Posterior vena cava (tissue), 2 donors: ENCODE results near the gene OR8G1. TPM values are rescaled to one million over a fixed set of nuclear protein-coding genes. Genes with fewer than 3 reads are reported as not detected.
"Not testable (repeated sequence)": the region's sequence is repeated elsewhere in the genome, so short reads cannot be mapped to it uniquely, and the experiment has no call there.

ENCODE experiments used
- DNase-seq: peaks from one replicate; pipeline ENCODE4 v3.0.0-alpha.2; 2020; ENCODE audit warnings: low spot score
- intact Hi-C, 2 donors: fragments of 100-400 bp; cut with DNase I; formaldehyde crosslinking; loops; one replicate each; pipeline versions ENCODE4 v1.14.1 to v1.14.2; 2022 to 2023
- long read RNA-seq, 2 donors: library from polyadenylated mRNA; unstranded; transcript quantifications; one replicate each; pipeline ENCODE4 v2.0.0, GENCODE V29; 2020 to 2021
- total RNA-seq, 2 donors: library from RNA; stranded (reverse); fragmentation: NEBNext Ultra II Directional; extraction: Animal tissue kit (Norgen Biotek cat#: 25700); gene quantifications; one replicate each; pipeline ENCODE4 v1.2.1, GENCODE V29; 2021
- donor health status: DM: yes; HTN: yes; CAD: no.
- donor health status: DM: yes; HTN: yes; CAD: no.

Gene OR8G1
- not detected for total RNA-seq
- long read RNA-seq, donor 1, result 0 reads
- long read RNA-seq, donor 2, result 0 reads

GRCh38 chr11:124240621-124241397 lies at the start of gene OR8G1:
TSS of gene OR8G1 (plus strand) at chr11:124241095. CDS start at chr11:124249676, 8,581 bp downstream.
- intact Hi-C loops, result no loop called here
- no peak for DNase-seq

- intact Hi-C loops, result no loop called here
- DNase-seq, result no peak
These were observed 47.5 kb upstream of the OR8G1 start for GRCh38 chr11:124193221-124194010.

GRCh38 chr11:124194293-124195188 lies 46.4 kb upstream of the OR8G1 start:
- no peak for DNase-seq
- intact Hi-C loops, result no loop called here

- intact Hi-C loops, result no loop called here
- no peak for DNase-seq
These were observed 45.6 kb upstream of the OR8G1 start for GRCh38 chr11:124195189-124195734.

GRCh38 chr11:124197999-124198398 lies 42.9 kb upstream of the OR8G1 start:
- intact Hi-C loops, result no loop called here
- no peak for DNase-seq

GRCh38 chr11:124198897-124199296 lies 42.0 kb upstream of the OR8G1 start:
- intact Hi-C loops, result no loop called here
- DNase-seq, result no peak

GRCh38 chr11:124199702-124200101 lies 41.2 kb upstream of the OR8G1 start:
- intact Hi-C loops, result no loop called here
- DNase-seq, result no peak

GRCh38 chr11:124200671-124201070 lies 40.2 kb upstream of the OR8G1 start:
- intact Hi-C loops, result no loop called here
- no peak for DNase-seq

- intact Hi-C loops, result no loop called here
- no peak for DNase-seq
These were observed 37.9 kb upstream of the OR8G1 start for GRCh38 chr11:124202951-124203350.

GRCh38 chr11:124204008-124204407 lies 36.9 kb upstream of the OR8G1 start:
- intact Hi-C loops, result no loop called here

GRCh38 chr11:124207102-124207792 lies 33.6 kb upstream of the OR8G1 start:
- intact Hi-C loops, result no loop called here
- DNase-seq, result no peak

More at GRCh38 chr11:124204008-124204407, 36.9 kb upstream of the OR8G1 start:
- no peak for DNase-seq

- intact Hi-C loops, result no loop called here
- no peak for DNase-seq
These were observed 31.0 kb upstream of the OR8G1 start for GRCh38 chr11:124209824-124210357.

GRCh38 chr11:124210421-124210820 lies 30.5 kb upstream of the OR8G1 start:
- DNase-seq, result no peak
- intact Hi-C loops, result no loop called here

- no peak for DNase-seq
- intact Hi-C loops, result no loop called here
These were observed 29.6 kb upstream of the OR8G1 start for GRCh38 chr11:124211321-124211720.

- no peak for DNase-seq
- intact Hi-C loops, result no loop called here
These were observed 26.9 kb upstream of the OR8G1 start for GRCh38 chr11:124214027-124214426.

- no peak for DNase-seq
- intact Hi-C loops, result no loop called here
These were observed 21.8 kb upstream of the OR8G1 start for GRCh38 chr11:124219126-124219525.

GRCh38 chr11:124222407-124222806 lies 18.5 kb upstream of the OR8G1 start:
- intact Hi-C loops, result no loop called here
- DNase-seq, result no peak

GRCh38 chr11:124224618-124225423 lies 16.1 kb upstream of the OR8G1 start:
- DNase-seq, intact Hi-C loops: not testable (repeated sequence)
